CD4-positive, alpha-beta T cell (primary cell): ENCODE measurements around the gene SLC6A3. TPM values are rescaled to one million over a fixed set of nuclear protein-coding genes. Genes with fewer than 3 reads are reported as not detected.

Experiments used
- ATAC-seq: fragments of 200-7000 bp; cut with Tn5 transposase; one replicate; pipeline ENCODE4 v1.10.0; 2022; ENCODE audit warnings: mild to moderate bottlenecking; ENCODE audit not compliant: poor library complexity
- CTCF ChIA-PET: fragments of 350-600 bp; sonication (Branson Sonifier 250); formaldehyde crosslinking; loops from one replicate; lab custom pipeline; 2021; ENCODE audit warnings: antibody characterized with exemption, inconsistent platforms; lab: Charles Lee
- POLR2A ChIA-PET: fragments of 350-600 bp; sonication (Branson Sonifier 250); formaldehyde crosslinking; loops from one replicate; lab custom pipeline; 2021; ENCODE audit warnings: antibody characterized with exemption, inconsistent platforms; lab: Charles Lee
- DNase-seq, 14 experiments: peaks; one replicate each; pipeline ENCODE4 v3.0.0-alpha.2; 2013 to 2020; ENCODE audit warnings: mixed read lengths in 2 of 14
- H3K27ac ChIP-seq, 2 donors: one replicate each; pipeline versions ENCODE4 v1.5.1 to v1.7.0; 2013; ENCODE audit warnings: low read length in 2 of 2, low read depth in 1 of 2, mild to moderate bottlenecking in 1 of 2
- H3K27me3 ChIP-seq, 2 experiments: 1 replicate in 1 of 2; 2 replicates in 1 of 2; pipeline versions ENCODE4 v1.6.1 to v1.7.0; 2013; ENCODE audit warnings: low read length in 2 of 2, control low read depth in 1 of 2, mild to moderate bottlenecking in 1 of 2, moderate library complexity in 1 of 2; ENCODE audit not compliant: insufficient read depth in 2 of 2, control insufficient read depth in 1 of 2
- H3K36me3 ChIP-seq: one replicate; pipeline ENCODE4 v1.6.1; 2013; ENCODE audit warnings: low read length, control low read depth; ENCODE audit not compliant: insufficient read depth
- H3K4me1 ChIP-seq: one replicate; pipeline ENCODE4 v1.6.1; 2013; ENCODE audit warnings: low read length, control low read depth; ENCODE audit not compliant: insufficient read depth
- H3K4me3 ChIP-seq: one replicate; pipeline ENCODE4 v1.5.1; 2013; ENCODE audit warnings: mild to moderate bottlenecking, low read length, moderate library complexity
- H3K9me3 ChIP-seq, 2 experiments: 1 replicate in 1 of 2; 2 replicates in 1 of 2; pipeline versions ENCODE4 v1.6.1 to v1.7.0; 2013; ENCODE audit warnings: low read length in 2 of 2, mild to moderate bottlenecking in 2 of 2, control low read depth in 1 of 2, moderate library complexity in 1 of 2; ENCODE audit not compliant: control insufficient read depth in 1 of 2, insufficient read depth in 1 of 2
- H3K27ac Mint-ChIP-seq: one replicate; pipeline ENCODE4 v1.8.0; 2020; ENCODE audit warnings: mixed read lengths
- H3K27me3 Mint-ChIP-seq: one replicate; pipeline ENCODE4 v1.8.0; 2021; ENCODE audit warnings: mixed read lengths
- H3K36me3 Mint-ChIP-seq: one replicate; pipeline ENCODE4 v1.8.0; 2021; ENCODE audit warnings: low read depth, mixed read lengths
- H3K4me1 Mint-ChIP-seq: one replicate; pipeline ENCODE4 v1.8.0; 2021; ENCODE audit warnings: low read depth, mixed read lengths
- H3K4me3 Mint-ChIP-seq: one replicate; pipeline ENCODE4 v1.8.0; 2020; ENCODE audit warnings: mild to moderate bottlenecking, mixed read lengths
- H3K9me3 Mint-ChIP-seq: one replicate; pipeline ENCODE4 v1.8.0; 2020; ENCODE audit warnings: mixed read lengths
- intact Hi-C, 2 experiments: fragments of 100-400 bp; cut with DNase I in 1 of 2; cut with micrococcal nuclease in 1 of 2; formaldehyde crosslinking; loops; one replicate each; pipeline versions ENCODE4 v1.15.1 to v1.9.0; 2023 to 2025; cut with DNase I, micrococcal nuclease
- total RNA-seq, 174 experiments: library from RNA in 2 of 174; stranded (reverse) in 2 of 174; gene quantifications; one replicate each; pipeline ENCODE4 v1.2.3 and lab custom pipeline; 2021 to 2026
- TF ChIP-seq, protein P1 (sequence below): fragments of 200-600 bp; IDR thresholded peaks from one replicate; pipeline ENCODE4 v1.8.0; 2022; ENCODE audit warnings: antibody characterized with exemption, mild to moderate bottlenecking

The SLC6A3 gene
- total RNA-seq, 2 experiments from 2014 or later: 0.08 TPM; not detected in 1

DNA sequence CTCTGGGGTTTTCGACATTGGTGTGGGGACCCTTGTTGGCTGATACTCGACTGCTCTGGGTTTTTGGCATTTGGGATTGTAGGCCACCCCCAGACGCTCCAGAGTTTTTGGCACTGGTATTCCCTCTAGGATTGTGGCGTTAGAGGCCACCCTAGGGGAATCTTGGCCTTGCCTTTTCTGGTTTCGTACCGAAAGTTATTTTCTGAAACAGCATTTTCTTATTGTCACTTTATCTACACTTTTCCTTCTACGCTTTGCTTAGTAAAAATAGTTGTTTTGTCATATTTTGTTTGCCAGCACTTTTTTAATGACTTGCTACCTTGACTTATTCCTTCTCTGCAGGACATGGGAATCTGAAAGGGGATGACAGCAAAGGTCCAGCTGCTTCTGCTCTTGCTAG lies 75.2 kb downstream of the SLC6A3 start:
- H3K4me1 ChIP-seq: peaks cover 3% of the 10 kb centered on the region

GRCh38 chr5:1368756-1369155 lies 76.5 kb downstream of the SLC6A3 start:
- no peak overlapping the region for H3K4me3 Mint-ChIP-seq
- H3K4me3 ChIP-seq: no peak overlapping the region
- TF ChIP-seq, protein P1, sequence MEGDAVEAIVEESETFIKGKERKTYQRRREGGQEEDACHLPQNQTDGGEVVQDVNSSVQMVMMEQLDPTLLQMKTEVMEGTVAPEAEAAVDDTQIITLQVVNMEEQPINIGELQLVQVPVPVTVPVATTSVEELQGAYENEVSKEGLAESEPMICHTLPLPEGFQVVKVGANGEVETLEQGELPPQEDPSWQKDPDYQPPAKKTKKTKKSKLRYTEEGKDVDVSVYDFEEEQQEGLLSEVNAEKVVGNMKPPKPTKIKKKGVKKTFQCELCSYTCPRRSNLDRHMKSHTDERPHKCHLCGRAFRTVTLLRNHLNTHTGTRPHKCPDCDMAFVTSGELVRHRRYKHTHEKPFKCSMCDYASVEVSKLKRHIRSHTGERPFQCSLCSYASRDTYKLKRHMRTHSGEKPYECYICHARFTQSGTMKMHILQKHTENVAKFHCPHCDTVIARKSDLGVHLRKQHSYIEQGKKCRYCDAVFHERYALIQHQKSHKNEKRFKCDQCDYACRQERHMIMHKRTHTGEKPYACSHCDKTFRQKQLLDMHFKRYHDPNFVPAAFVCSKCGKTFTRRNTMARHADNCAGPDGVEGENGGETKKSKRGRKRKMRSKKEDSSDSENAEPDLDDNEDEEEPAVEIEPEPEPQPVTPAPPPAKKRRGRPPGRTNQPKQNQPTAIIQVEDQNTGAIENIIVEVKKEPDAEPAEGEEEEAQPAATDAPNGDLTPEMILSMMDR: no peak
- POLR2A ChIA-PET: interaction anchor here (1.2 kb wide), 1 partner anchor 17 kb away, joined by 4 read pairs; no protein-coding TSS in a partner anchor
- H3K9me3 Mint-ChIP-seq: no peaks in the 10 kb centered on the region
- no peaks in the 10 kb centered on the region for H3K4me1 Mint-ChIP-seq
- H3K36me3 Mint-ChIP-seq: no peaks in the 10 kb centered on the region
- H3K27ac Mint-ChIP-seq: no peak overlapping the region
- intact Hi-C loops: no loop called here
- DNase-seq (no peak), ATAC-seq (no peak)
- no peaks in the 10 kb centered on the region for H3K36me3 ChIP-seq
- H3K27ac ChIP-seq: no peak overlapping the region
- peaks cover 5 to 10% of the 10 kb centered on the region in 2 experiments for H3K27me3 ChIP-seq
- H3K4me1 ChIP-seq: no peaks in the 10 kb centered on the region
- CTCF ChIA-PET: no interaction called here
- H3K9me3 ChIP-seq: no peaks in the 10 kb centered on the region
- peaks cover 10% of the 10 kb centered on the region for H3K27me3 Mint-ChIP-seq

More for the DNA sequence above, 75.2 kb downstream of the SLC6A3 start:
- Histone ChIP-seq H3K27me3 (peaks cover 0 to 2% of the 10 kb centered on the region in 2 experiments), H3K4me3 (no peak overlapping the region), H3K27ac (no peak overlapping the region), H3K9me3 (no peaks in the 10 kb centered on the region), H3K36me3 (no peaks in the 10 kb centered on the region)
- DNase-seq (no peak), ATAC-seq (no peak)
- no peaks in the 10 kb centered on the region for H3K9me3 Mint-ChIP-seq
- TF ChIP-seq, protein P1: no peak
- CTCF ChIA-PET: interaction anchor here (1.0 kb wide), 1 partner anchor 10 kb away, joined by 4 read pairs; no protein-coding TSS in a partner anchor
- POLR2A ChIA-PET: interaction anchor here (0.9 to 1.3 kb wide), 3 partner anchors 10 to 16 kb away, joined by 3 to 5 read pairs (median 4); no protein-coding TSS in a partner anchor
- H3K4me1 Mint-ChIP-seq: no peaks in the 10 kb centered on the region
- H3K27me3 Mint-ChIP-seq: peaks cover 5% of the 10 kb centered on the region
- H3K4me3 Mint-ChIP-seq: no peak overlapping the region
- intact Hi-C loops: no loop called here
- H3K36me3 Mint-ChIP-seq: no peaks in the 10 kb centered on the region
- no peak overlapping the region for H3K27ac Mint-ChIP-seq

- ChIA-PET POLR2A (no interaction called here), CTCF (no interaction called here)
- Mint-ChIP-seq H3K27ac (no peak overlapping the region), H3K36me3 (no peaks in the 10 kb centered on the region), H3K4me3 (no peak overlapping the region), H3K27me3 (peaks cover 15% of the 10 kb centered on the region), H3K4me1 (no peaks in the 10 kb centered on the region), H3K9me3 (no peaks in the 10 kb centered on the region)
- Histone ChIP-seq H3K27me3 (peaks cover 7 to 13% of the 10 kb centered on the region in 2 experiments), H3K4me3 (no peak overlapping the region), H3K9me3 (no peaks in the 10 kb centered on the region), H3K4me1 (no peaks in the 10 kb centered on the region), H3K27ac (no peak overlapping the region), H3K36me3 (no peaks in the 10 kb centered on the region)
- intact Hi-C loops: no loop called here
- TF ChIP-seq, protein P1: no peak
- DNase-seq (no peak), ATAC-seq (no peak)
Measured at GRCh38 chr5:1368236-1368635, 77.0 kb downstream of the SLC6A3 start.
